Activated CD8-positive, alpha-beta T cell treated with anti-CD3 and anti-CD28 coated beads, Interleukin-2, amount 10 ng/mL, durations not matched to agents 7 days and 5 days (primary cell): ENCODE results near the gene GYS2. TPM values are rescaled to one million over a fixed set of nuclear protein-coding genes. Genes with fewer than 3 reads are reported as not detected.

Source experiments
- ATAC-seq: fragments of 150-1000 bp; cut with Tn5 transposase; one replicate; pipeline ENCODE4 v1.10.0; 2021; ENCODE audit warnings: moderate library complexity
- CTCF ChIA-PET: fragments of 350-600 bp; sonication (Branson Sonifier 250); formaldehyde crosslinking; loops from one replicate; lab custom pipeline; 2021; ENCODE audit warnings: antibody characterized with exemption; lab: Charles Lee
- POLR2A ChIA-PET: fragments of 350-600 bp; sonication (Branson Sonifier 250); formaldehyde crosslinking; loops from one replicate; lab custom pipeline; 2021; ENCODE audit warnings: antibody characterized with exemption; lab: Charles Lee
- DNase-seq: peaks from one replicate; pipeline ENCODE4 v3.0.0-alpha.2; 2020
- H3K27ac Mint-ChIP-seq: one replicate; pipeline ENCODE4 v1.8.0; 2021; ENCODE audit warnings: mild to moderate bottlenecking, mixed read lengths
- H3K27me3 Mint-ChIP-seq: one replicate; pipeline ENCODE4 v1.8.0; 2021; ENCODE audit warnings: low read depth, mixed read lengths
- H3K36me3 Mint-ChIP-seq: one replicate; pipeline ENCODE4 v1.8.0; 2021; ENCODE audit warnings: low read depth, mixed read lengths
- H3K4me1 Mint-ChIP-seq: one replicate; pipeline ENCODE4 v1.8.0; 2021; ENCODE audit warnings: low read depth, mixed read lengths
- H3K4me3 Mint-ChIP-seq: one replicate; pipeline ENCODE4 v1.8.0; 2021; ENCODE audit warnings: mild to moderate bottlenecking, mixed read lengths
- H3K9me3 Mint-ChIP-seq: one replicate; pipeline ENCODE4 v1.8.0; 2022; ENCODE audit warnings: mixed read lengths; ENCODE audit not compliant: insufficient read depth
- total RNA-seq, 2 experiments: library from RNA; stranded (reverse); gene quantifications; one replicate each; pipeline ENCODE4 v1.2.3, GENCODE V29; 2021

Gene GYS2
- total RNA-seq, 2 experiments from 2014 or later = not detected

DNA sequence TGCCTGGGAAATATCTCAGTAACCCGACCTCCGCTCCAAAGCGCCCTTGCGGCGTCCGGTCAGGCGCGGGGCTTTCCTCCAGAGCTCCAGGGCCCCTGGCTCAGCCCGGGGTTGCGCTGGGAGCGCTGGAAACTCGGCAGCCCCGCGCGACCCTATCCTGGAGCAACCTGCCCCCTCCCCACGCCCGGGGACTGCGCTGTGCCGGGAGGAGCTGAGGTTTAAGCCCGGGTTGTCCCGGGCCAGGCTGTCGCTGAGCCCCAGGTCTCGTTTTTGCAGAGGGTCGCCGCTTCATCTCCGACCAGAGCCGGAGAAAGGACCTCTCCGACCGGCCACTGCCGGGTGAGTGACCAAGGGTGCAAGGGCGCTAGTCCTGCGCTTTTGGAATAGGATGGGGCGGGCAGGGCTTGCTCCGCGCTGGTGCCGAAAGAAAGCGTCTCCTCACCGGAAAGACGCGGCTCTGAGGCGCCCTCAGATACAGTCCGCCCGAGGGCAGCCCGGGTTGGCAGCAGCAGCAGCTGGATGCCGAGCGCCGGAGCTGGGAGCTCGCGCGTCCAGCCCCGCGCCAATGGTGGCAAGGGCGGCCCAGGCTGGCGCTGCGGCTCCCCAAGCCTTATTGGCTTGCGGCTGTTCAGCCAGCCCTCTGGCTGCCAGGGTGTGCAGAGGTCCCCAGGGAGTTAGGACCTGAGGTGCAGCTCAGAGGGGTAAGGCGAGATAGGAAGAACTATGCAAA is 77.0 kb downstream of the GYS2 start:
- H3K9me3 Mint-ChIP-seq = no peaks in the 10 kb centered on the region
- POLR2A ChIA-PET = interaction anchor here (0.6 to 1.1 kb wide), 3 partner anchors 9 to 49 kb away, joined by 3 to 4 read pairs (median 4); no protein-coding TSS in a partner anchor
- ATAC-seq = peak; percentile 99
- H3K27me3 Mint-ChIP-seq = peaks cover 42% of the 10 kb centered on the region
- H3K36me3 Mint-ChIP-seq = no peaks in the 10 kb centered on the region
- H3K4me1 Mint-ChIP-seq = peaks cover 4% of the 10 kb centered on the region
- peak overlapping the region; percentile 73 for H3K4me3 Mint-ChIP-seq
- CTCF ChIA-PET = interaction anchor here (0.9 to 1.2 kb wide), 4 partner anchors 15 to 218 kb away, joined by 3 to 4 read pairs (median 3); partner anchors contain the start of gene GOLT1B
- DNase-seq = peak; percentile 71
- no peak overlapping the region for H3K27ac Mint-ChIP-seq

DNA sequence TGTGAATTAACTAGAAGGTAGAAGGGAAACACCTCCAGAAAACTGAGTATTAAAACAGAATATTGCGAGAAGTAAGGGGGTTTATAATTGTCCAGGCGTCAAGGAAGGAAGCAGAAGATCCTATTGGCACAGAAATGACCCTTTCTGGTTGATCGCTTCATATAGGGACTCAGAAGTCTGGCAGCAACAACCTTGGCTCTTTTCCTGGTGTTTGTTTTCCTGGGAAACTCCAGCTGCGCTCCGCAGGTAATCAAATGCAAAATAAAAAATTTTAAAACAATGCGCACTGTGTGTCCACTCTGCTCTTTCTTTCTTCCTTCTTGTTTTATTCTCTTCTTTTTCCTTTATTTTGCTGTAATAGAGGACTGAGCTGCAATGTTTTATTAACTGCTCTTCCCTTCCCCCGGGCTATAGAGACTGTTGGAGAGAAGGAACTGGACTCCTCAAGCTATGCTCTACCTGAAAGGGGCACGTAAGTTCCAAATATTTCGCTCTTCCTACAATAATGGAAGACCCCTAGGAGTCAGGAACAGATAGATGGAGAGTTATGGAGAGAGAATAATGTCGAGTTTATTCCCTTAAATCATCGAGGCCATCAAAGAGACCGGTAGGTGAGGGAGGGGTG is 77.8 kb downstream of the GYS2 start:
- CTCF ChIA-PET = interaction anchor here (0.7 to 1.2 kb wide), 4 partner anchors 16 to 230 kb away, joined by 3 to 4 read pairs (median 3); partner anchors contain the start of gene GOLT1B
- no peaks in the 10 kb centered on the region for H3K9me3 Mint-ChIP-seq

DNA sequence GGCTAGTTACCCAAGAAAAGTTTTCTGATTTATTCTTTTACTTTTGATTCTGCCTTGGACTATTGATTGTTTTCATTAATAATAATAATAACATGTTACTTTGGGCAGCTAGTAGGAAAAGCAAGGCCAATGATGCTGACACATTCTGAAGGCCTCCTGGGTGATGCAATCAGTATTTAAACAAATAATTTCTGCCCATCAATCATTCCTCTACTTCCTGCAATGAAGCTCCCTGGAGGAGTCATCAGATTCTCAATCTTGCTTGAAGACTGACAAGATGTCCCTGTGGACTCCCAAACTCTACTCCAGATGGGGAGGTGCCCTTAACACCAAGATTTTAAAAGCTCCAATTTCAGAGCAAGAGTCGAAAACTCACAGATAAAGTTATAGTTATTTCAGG is 78.6 kb downstream of the GYS2 start, which contains the start of gene SPX:
Gene SPX (plus strand): TSS at position 244 of the 400 bp plus-strand sequence. CDS start 177 bp downstream, outside the sequence.
- Mint-ChIP-seq H3K4me1 (peaks cover 4% of the 10 kb centered on the region), H3K27me3 (peaks cover 40% of the 10 kb centered on the region), H3K4me3 (peak within 1 kb of the TSS; percentile 46), H3K27ac (no peak within 1 kb of the TSS), H3K36me3 (no peaks in the 10 kb centered on the region), H3K9me3 (no peaks in the 10 kb centered on the region)
- CTCF ChIA-PET = interaction anchor here (0.7 to 1.2 kb wide), 3 partner anchors 16 to 230 kb away, joined by 3 to 4 read pairs (median 3); partner anchors contain the start of gene GOLT1B
- POLR2A ChIA-PET = no interaction called here
- ATAC-seq (no peak), DNase-seq (no peak)

More for the DNA sequence above, 77.8 kb downstream of the GYS2 start:
- no peak for DNase-seq
- Mint-ChIP-seq H3K4me3 (peak overlapping the region; percentile 46), H3K27me3 (peaks cover 44% of the 10 kb centered on the region), H3K4me1 (peaks cover 4% of the 10 kb centered on the region), H3K36me3 (no peaks in the 10 kb centered on the region), H3K27ac (no peak overlapping the region)
- POLR2A ChIA-PET = interaction anchor here (1.1 kb wide), 1 partner anchor 8 kb away, joined by 4 read pairs; no protein-coding TSS in a partner anchor
- ATAC-seq = no peak

DNA sequence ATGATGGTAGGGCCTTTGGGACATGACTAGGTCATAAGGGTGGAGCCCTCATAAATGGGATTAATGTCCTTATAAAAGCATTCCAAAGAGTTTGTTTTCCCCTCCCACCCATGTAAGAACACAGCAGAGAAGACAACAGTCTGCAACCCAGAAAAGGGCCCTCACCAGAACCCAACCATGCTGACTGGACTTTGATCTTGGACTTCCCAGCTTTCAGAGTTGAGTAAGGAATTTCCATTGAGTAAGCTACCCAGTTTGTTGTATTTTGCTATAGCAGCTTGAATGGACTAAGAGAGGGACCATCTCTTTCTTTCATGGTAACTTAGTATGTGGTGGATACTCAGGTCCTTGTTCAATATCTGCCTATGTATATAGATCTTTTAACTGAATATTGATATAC is 81.5 kb downstream of the GYS2 start:
- Mint-ChIP-seq H3K27me3 (peaks cover 22% of the 10 kb centered on the region), H3K36me3 (peaks cover 5% of the 10 kb centered on the region), H3K9me3 (no peaks in the 10 kb centered on the region), H3K27ac (no peak overlapping the region), H3K4me1 (peaks cover 2% of the 10 kb centered on the region), H3K4me3 (no peak overlapping the region)
- ATAC-seq = no peak
- CTCF ChIA-PET = no interaction called here
- no peak for DNase-seq
- POLR2A ChIA-PET = no interaction called here

DNA sequence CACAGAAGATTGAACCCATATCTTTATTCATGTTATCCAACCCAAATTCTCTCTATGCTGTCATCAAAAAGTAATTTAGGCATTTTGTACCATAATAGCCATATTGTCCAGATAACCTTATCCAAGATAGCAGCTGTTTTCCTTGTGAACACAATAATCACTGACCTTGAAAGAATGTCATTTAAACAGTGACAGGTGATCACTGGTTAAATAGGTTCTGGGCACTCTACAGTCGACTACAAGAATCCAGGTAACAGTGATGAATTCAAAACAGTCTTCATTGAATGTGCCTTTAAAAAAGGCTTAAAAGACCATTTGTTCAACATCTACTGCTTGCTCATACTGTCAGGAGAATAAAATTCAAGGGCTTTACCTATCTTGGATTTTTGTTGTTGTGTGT is 83.1 kb downstream of the GYS2 start:
- Mint-ChIP-seq H3K9me3 (no peaks in the 10 kb centered on the region), H3K27ac (no peak overlapping the region), H3K36me3 (peaks cover 9% of the 10 kb centered on the region), H3K4me1 (no peaks in the 10 kb centered on the region), H3K4me3 (no peak overlapping the region), H3K27me3 (peaks cover 18% of the 10 kb centered on the region)
- ATAC-seq (no peak), DNase-seq (no peak)
- ChIA-PET CTCF (no interaction called here), POLR2A (no interaction called here)

DNA sequence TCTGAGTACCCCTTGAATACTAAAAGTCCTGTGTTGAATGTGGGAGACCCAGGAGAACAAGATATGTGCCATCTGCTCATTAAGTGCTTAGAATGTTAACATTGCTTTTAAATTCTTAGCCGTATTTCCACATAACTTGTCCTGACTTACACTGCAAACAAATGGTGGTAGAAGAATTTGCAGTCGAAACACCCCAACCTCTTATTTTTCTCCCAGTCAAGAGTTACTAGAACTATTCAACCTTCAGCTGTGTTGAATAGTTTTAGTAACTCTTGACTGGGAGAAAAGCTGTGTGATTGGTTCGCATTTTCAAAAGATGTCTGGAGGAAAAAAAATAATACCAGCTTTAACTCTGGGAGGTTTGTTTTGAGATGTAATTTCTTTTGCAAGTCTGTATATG is 86.2 kb downstream of the GYS2 start:
- Mint-ChIP-seq H3K9me3 (no peaks in the 10 kb centered on the region), H3K27ac (no peak overlapping the region), H3K27me3 (peaks cover 4% of the 10 kb centered on the region), H3K36me3 (peaks cover 25% of the 10 kb centered on the region), H3K4me3 (no peak overlapping the region), H3K4me1 (no peaks in the 10 kb centered on the region)
- DNase-seq = no peak
- ATAC-seq = no peak
- ChIA-PET POLR2A (interaction anchor here (1.2 kb wide), 2 partner anchors 9 to 16 kb away, joined by 3 to 4 read pairs; no protein-coding TSS in a partner anchor), CTCF (interaction anchor here (0.7 kb wide), 1 partner anchor 9 kb away, joined by 3 read pairs; no protein-coding TSS in a partner anchor)

DNA sequence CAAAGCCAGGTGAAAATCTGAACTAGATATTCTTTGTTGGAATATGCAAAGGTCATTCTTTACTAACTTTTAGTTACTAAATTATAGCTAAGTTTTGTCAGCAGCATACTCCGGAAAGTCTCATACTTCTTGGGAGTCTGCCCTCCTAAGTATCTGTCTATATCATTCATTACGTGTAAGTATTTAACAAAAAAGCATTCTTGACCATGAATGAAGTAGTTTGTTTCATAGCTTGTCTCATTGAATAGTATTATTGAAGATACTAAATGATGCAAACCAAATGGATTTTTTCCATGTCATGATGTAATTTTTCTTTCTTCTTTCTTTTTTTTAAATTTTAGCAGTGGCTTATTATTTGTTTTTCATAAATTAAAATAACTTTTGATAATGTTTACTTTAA is 88.4 kb downstream of the GYS2 start:
- peaks cover 41% of the 10 kb centered on the region for H3K36me3 Mint-ChIP-seq
- no peak for DNase-seq
- H3K27ac Mint-ChIP-seq = no peak overlapping the region
- ChIA-PET POLR2A (no interaction called here), CTCF (interaction anchor here (0.9 kb wide), 1 partner anchor 164 kb away, joined by 3 read pairs; no protein-coding TSS in a partner anchor)
- H3K27me3 Mint-ChIP-seq = no peaks in the 10 kb centered on the region
- no peaks in the 10 kb centered on the region for H3K9me3 Mint-ChIP-seq
- no peak overlapping the region for H3K4me3 Mint-ChIP-seq
- no peak for ATAC-seq
- peaks cover 2% of the 10 kb centered on the region for H3K4me1 Mint-ChIP-seq

DNA sequence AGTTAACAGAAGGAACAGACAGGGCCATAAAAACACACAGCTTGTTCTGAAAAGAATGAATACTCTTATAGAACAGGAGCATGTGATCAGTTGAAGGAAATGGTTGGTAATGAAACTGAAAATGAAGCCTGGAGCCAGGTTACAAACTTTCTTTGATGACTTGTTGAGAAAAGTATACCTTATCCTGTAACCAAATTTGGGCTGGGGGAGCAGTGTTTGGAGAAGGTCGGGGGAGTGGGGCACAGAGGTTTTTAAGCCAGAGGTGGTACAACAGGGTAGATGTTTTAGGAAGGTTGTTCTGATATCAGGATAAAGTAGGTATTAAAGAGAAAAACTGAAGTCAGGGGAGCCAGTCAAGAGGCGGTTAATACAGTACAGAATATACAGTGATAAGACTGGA is 94.9 kb downstream of the GYS2 start:
- Mint-ChIP-seq H3K27ac (peak overlapping the region; percentile 95), H3K27me3 (no peaks in the 10 kb centered on the region), H3K36me3 (peaks cover 53% of the 10 kb centered on the region), H3K9me3 (no peaks in the 10 kb centered on the region), H3K4me1 (peaks cover 34% of the 10 kb centered on the region), H3K4me3 (peak overlapping the region; percentile 69)
- ChIA-PET CTCF (interaction anchor here (1.0 to 1.8 kb wide), 4 partner anchors 8 to 170 kb away, joined by 3 to 5 read pairs (median 4); partner anchors contain the start of genes GOLT1B, RECQL and SPX), POLR2A (interaction anchor here (1.8 to 3.4 kb wide), 2 partner anchors 8 to 147 kb away, joined by 9 to 29 read pairs; partner anchors contain the start of genes GOLT1B and RECQL)
- peak; percentile 94 for ATAC-seq
- peak; percentile 47 for DNase-seq

DNA sequence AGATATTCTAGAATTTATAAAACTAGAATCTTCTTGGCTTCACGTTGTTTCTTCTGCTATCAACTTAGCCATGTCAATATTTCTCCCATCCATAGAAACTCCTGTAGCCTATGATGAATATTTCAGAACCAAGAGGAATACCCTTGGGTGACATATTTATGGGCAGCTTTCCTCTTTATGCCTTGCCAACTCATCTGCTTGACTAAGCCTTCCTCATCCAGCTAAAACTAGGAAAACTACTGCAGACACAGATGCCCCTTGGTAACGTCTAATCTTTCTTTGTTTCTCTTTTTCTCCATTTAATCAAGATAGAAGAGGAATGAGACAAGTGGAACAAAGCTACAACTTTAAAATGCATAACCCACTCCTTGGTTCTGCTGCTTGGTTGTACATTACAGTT is 96.8 kb downstream of the GYS2 start:
- ATAC-seq (no peak), DNase-seq (no peak)
- Mint-ChIP-seq H3K4me1 (peaks cover 52% of the 10 kb centered on the region), H3K9me3 (no peaks in the 10 kb centered on the region), H3K27ac (no peak overlapping the region), H3K36me3 (peaks cover 45% of the 10 kb centered on the region), H3K27me3 (no peaks in the 10 kb centered on the region), H3K4me3 (no peak overlapping the region)
- POLR2A ChIA-PET = interaction anchor here (1.1 to 2.0 kb wide), 2 partner anchors 70 to 149 kb away, joined by 4 to 9 read pairs; partner anchors contain the start of genes LDHB and PYROXD1
- CTCF ChIA-PET = interaction anchor here (1.0 to 1.4 kb wide), 2 partner anchors 70 to 172 kb away, joined by 3 to 5 read pairs; partner anchors contain the start of gene PYROXD1

DNA sequence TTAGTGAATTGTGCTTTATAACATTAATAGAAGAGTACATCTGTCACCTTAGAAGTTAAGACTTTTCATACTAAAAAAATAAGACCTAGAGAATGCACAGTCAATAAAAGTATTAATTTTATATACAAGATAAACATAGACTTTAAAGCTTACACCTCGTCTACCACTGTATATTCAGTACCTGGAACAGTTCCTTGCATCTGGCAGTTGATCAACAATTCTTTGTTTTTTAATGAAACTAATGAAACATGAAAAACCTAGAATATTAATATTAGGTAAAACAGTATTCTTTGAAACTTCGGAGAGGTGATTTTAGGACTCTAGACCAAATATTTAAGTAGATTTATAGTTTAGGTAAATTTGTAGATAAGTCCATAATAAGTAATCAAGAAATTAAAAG is 98.8 kb downstream of the GYS2 start:
- no peak overlapping the region for H3K4me3 Mint-ChIP-seq
- peaks cover 54% of the 10 kb centered on the region for H3K4me1 Mint-ChIP-seq
- DNase-seq (no peak), ATAC-seq (no peak)
- no peaks in the 10 kb centered on the region for H3K27me3 Mint-ChIP-seq
- POLR2A ChIA-PET = interaction anchor here (2.0 kb wide), 1 partner anchor 151 kb away, joined by 9 read pairs; the partner anchor contains the start of gene LDHB
- CTCF ChIA-PET = interaction anchor here (1.5 kb wide), 1 partner anchor 14 kb away, joined by 6 read pairs; no protein-coding TSS in a partner anchor
- no peak overlapping the region for H3K27ac Mint-ChIP-seq
- no peaks in the 10 kb centered on the region for H3K9me3 Mint-ChIP-seq
- H3K36me3 Mint-ChIP-seq = peaks cover 34% of the 10 kb centered on the region

DNA sequence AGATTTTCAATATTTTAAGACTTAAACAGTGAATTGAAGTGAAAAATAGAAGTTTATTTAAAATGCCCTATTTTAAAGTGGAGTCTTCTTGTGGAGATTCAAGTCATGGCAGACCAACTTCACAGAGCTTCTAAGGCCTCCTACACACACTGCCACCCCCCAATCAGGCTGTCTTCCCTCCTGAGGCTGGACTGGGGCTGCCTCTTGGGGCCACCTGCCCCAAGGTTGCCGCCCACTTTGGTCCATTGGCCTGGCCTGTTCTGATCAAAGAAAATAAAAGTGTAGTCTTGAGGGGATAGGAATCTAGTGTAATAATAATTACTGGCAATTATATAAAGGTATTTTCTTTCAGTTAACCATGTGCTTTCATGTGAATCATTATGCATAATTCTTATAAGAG is 101.8 kb downstream of the GYS2 start:
- no peak overlapping the region for H3K27ac Mint-ChIP-seq
- H3K36me3 Mint-ChIP-seq = peaks cover 23% of the 10 kb centered on the region

More for the DNA sequence above, 101.8 kb downstream of the GYS2 start:
- no peaks in the 10 kb centered on the region for H3K9me3 Mint-ChIP-seq
- DNase-seq (no peak), ATAC-seq (no peak)
- POLR2A ChIA-PET = interaction anchor here (1.2 to 2.6 kb wide), 2 partner anchors 116 to 155 kb away, joined by 3 to 22 read pairs; partner anchors contain the start of gene LDHB
- no peaks in the 10 kb centered on the region for H3K27me3 Mint-ChIP-seq
- peaks cover 49% of the 10 kb centered on the region for H3K4me1 Mint-ChIP-seq
- CTCF ChIA-PET = interaction anchor here (1.2 to 3.8 kb wide), 2 partner anchors 24 to 178 kb away, joined by 3 to 15 read pairs; no protein-coding TSS in a partner anchor
- no peak overlapping the region for H3K4me3 Mint-ChIP-seq
